ENCODE data around the gene MAPKAP1. TPM values are rescaled to one million over a fixed set of nuclear protein-coding genes. Genes with fewer than 3 reads are reported as not detected.

Gene MAPKAP1
- total RNA-seq, 2 experiments from 2014 or later = 54.8 to 57.4 TPM

DNA sequence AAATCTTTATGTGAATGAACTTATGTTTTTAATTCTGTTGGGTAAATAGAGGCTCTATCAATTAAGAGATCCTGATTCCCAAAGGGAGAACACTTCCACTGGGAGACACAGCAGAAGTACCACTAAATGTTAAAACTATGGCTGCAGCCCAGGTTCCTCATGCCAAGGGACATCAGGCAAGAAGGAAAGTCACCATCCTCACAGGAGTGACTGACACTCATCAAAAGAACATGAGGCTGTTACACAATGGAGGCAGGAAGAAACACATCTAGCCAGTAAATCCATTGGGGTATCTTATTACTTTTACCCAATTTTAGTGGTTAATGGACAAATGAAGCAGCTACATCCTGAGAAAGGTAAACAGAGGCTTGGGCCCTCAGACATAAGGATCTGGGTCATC is 94.4 kb downstream of the MAPKAP1 start:
- no peaks in the 10 kb centered on the region for H3K9me3 Mint-ChIP-seq
- no peak for DNase-seq
- no peak overlapping the region for H3K27ac Mint-ChIP-seq
- peaks cover 2% of the 10 kb centered on the region for H3K36me3 Mint-ChIP-seq (ENCODE audit: low read depth)
- no peak overlapping the region for H3K4me3 Mint-ChIP-seq
- CTCF ChIA-PET = no interaction called here
- peaks cover 35% of the 10 kb centered on the region for H3K4me1 Mint-ChIP-seq (ENCODE audit: low read depth)
- intact Hi-C loops (cut with micrococcal nuclease) = no loop called here
- H3K27me3 Mint-ChIP-seq (ENCODE audit: low read depth) = no peaks in the 10 kb centered on the region

DNA sequence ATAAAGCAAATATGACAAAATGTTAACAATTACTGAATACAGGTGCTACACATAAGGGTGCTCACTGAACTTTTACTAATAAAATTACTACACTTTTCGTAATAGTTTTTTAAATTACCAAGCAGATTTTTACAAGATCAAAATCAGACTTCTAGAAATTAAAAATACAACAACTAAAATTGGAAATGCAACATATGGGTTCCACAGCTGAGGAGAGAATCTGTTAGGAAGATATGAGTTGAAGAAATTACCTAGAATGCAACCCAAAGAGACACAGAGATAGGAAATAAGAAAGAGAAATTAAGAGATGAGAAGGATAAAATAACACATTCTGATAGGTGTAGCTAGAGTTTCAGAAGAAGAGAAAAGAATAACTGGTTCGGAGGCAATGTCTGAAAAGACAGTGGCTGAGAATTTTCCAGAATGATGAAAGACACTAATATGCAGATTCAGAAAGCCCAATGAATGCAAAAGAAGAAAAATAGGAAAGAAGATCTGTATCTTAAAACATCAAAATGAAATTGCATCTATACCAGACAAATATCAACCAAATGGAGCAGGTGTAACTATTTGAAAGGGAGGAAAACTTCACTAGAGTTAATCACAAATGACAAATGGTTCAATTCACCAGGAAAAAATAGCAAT is 95.8 kb downstream of the MAPKAP1 start:
- Mint-ChIP-seq H3K27me3 (ENCODE audit: low read depth) (no peaks in the 10 kb centered on the region), H3K36me3 (ENCODE audit: low read depth) (peaks cover 2% of the 10 kb centered on the region), H3K4me3 (no peak overlapping the region), H3K4me1 (ENCODE audit: low read depth) (peaks cover 34% of the 10 kb centered on the region), H3K9me3 (no peaks in the 10 kb centered on the region), H3K27ac (no peak overlapping the region)
- no peak for DNase-seq
- CTCF ChIA-PET = no interaction called here
- intact Hi-C loops (cut with micrococcal nuclease) = no loop called here

DNA sequence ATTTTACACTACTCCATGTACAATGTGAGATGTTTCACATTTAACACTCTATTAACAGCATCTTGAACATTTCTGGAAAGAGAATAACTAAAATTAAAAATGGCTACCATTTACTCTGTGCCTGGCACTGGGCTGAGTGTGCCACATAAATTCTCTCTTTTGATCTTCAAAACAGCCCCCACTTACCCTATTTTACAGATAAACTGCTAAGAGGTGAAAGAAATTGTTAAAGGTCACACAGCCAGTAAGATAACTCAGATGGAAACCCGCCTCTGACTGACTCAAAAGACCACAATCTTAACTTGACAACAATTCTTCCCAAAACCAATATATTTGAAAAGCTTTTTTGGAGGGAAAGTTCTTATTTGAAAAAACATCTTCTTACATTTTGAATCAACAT is 97.3 kb downstream of the MAPKAP1 start:
- Mint-ChIP-seq H3K4me1 (ENCODE audit: low read depth) (peaks cover 34% of the 10 kb centered on the region), H3K27me3 (ENCODE audit: low read depth) (no peaks in the 10 kb centered on the region), H3K27ac (peak overlapping the region; percentile 21), H3K4me3 (no peak overlapping the region), H3K9me3 (no peaks in the 10 kb centered on the region), H3K36me3 (ENCODE audit: low read depth) (peaks cover 2% of the 10 kb centered on the region)
- intact Hi-C loops (cut with micrococcal nuclease) = no loop called here
- no peak for DNase-seq
- CTCF ChIA-PET = interaction anchor here (0.6 to 1.5 kb wide), 2 partner anchors 16 to 1634 kb away, joined by 3 to 4 read pairs; no protein-coding TSS in a partner anchor

DNA sequence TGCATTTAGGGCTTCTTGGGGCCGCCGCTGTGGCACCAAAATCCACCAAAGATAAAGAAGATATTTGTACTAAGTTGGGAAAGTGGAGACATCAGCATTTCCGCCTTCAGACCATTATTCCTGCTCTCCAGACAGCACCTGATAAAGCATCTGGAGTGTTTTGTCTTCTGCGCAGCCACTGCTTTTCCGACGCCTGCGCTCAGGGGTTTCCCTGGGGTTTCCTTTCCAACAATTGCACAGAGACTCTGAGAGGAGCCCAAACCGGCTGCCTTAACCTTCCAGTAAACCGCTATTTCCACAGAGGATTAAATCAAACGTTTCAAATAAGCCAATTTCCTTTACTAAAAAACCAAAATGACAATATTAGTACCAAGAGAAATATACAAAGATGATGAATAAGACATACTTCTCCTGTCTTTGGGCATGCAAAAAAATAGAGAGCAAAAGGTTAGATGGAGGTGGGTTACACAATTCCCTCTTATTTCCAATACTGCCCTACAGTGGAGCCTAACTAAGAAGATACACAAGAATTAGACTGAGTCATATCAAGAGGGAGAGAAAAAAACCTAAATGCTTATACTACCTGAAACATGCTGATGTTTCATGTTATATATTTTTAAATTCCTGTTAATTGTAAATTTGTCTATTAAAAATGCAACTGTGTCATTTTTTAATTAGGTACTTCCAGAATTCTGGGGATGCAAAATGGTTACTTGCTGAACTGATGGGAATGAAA is 98.4 kb downstream of the MAPKAP1 start:
- Mint-ChIP-seq H3K9me3 (no peaks in the 10 kb centered on the region), H3K36me3 (ENCODE audit: low read depth) (peaks cover 2% of the 10 kb centered on the region), H3K27me3 (ENCODE audit: low read depth) (no peaks in the 10 kb centered on the region), H3K4me3 (no peak overlapping the region), H3K27ac (no peak overlapping the region), H3K4me1 (ENCODE audit: low read depth) (peaks cover 34% of the 10 kb centered on the region)
- intact Hi-C loops (cut with micrococcal nuclease) = no loop called here
- DNase-seq = no peak
- CTCF ChIA-PET = no interaction called here

DNA sequence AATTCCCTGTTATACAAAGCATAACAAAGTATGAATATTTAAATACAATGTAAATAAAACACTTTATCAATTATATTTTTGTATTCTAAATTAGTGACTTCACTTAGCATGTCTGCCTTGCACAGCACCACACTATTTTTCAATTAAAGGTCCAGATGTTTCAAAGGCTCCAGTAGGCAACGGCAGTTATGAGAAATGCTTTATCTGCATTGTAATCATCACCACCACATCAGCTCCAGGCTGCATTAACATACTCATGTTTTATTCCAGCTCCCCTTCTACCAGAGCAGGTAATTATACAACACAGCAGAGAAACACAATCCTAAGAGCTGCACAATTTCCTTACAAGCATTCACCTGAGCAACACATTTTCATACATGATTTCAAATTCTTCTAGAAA is 102.8 kb downstream of the MAPKAP1 start:
- H3K27me3 Mint-ChIP-seq (ENCODE audit: low read depth) = no peaks in the 10 kb centered on the region
- no peaks in the 10 kb centered on the region for H3K9me3 Mint-ChIP-seq
- no peak overlapping the region for H3K4me3 Mint-ChIP-seq
- peaks cover 28% of the 10 kb centered on the region for H3K4me1 Mint-ChIP-seq (ENCODE audit: low read depth)
- peaks cover 1% of the 10 kb centered on the region for H3K36me3 Mint-ChIP-seq (ENCODE audit: low read depth)
- DNase-seq = no peak
- no peak overlapping the region for H3K27ac Mint-ChIP-seq
- intact Hi-C loops (cut with micrococcal nuclease) = no loop called here
- CTCF ChIA-PET = no interaction called here

DNA sequence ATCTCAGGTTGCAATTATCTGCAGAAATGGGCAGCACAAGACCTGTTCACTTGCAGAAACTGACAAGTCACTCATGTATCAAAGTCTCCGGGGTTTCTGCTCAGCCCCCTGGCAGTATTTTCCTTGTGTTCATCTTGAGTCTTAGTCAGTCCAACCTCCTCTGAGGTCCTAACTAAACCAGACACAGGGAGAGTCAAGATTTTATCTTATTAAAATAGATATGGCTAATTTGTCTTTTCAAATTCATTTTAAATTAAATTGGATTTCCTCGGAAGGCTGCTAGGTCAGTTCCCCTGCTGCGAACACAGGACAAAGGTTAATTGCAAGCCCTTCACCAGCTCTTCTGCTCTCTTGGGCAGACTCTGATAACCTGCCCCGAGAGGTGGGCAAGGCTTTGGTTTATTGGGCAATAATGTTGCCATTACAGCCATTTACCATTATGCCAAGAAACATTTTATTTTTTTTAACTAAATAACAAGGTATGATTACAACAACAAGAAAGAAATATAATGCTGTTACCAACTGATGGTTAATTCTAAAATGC is 103.5 kb downstream of the MAPKAP1 start:
- Mint-ChIP-seq H3K4me3 (no peak overlapping the region), H3K36me3 (ENCODE audit: low read depth) (peaks cover 1% of the 10 kb centered on the region), H3K27me3 (ENCODE audit: low read depth) (no peaks in the 10 kb centered on the region), H3K4me1 (ENCODE audit: low read depth) (peaks cover 23% of the 10 kb centered on the region), H3K27ac (no peak overlapping the region), H3K9me3 (no peaks in the 10 kb centered on the region)
- CTCF ChIA-PET = no interaction called here
- intact Hi-C loops (cut with micrococcal nuclease) = no loop called here
- DNase-seq = no peak

DNA sequence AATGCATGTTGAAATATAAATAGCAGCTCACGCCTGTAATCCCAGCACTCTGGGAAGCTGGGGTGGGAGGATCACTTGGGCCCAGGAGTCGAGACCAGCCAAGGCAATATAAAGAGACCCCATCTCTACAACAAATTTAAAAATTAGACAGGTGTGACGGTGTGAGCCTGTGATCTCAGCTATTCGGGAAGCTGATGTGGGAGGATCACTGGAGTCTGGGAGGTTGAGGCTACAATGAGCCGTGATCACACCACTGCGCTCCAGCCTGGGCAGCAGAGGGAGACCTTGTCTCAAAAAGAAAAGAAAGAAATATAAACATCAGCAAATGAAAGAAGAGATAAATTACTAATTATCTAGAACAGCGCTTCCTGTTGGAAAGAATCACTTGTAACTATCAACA is 105.0 kb downstream of the MAPKAP1 start:
- Mint-ChIP-seq H3K27ac (no peak overlapping the region), H3K27me3 (ENCODE audit: low read depth) (no peaks in the 10 kb centered on the region), H3K4me1 (ENCODE audit: low read depth) (peaks cover 19% of the 10 kb centered on the region), H3K36me3 (ENCODE audit: low read depth) (peaks cover 1% of the 10 kb centered on the region), H3K9me3 (no peaks in the 10 kb centered on the region), H3K4me3 (no peak overlapping the region)
- CTCF ChIA-PET = interaction anchor here (0.7 to 1.1 kb wide), 2 partner anchors 12 to 300 kb away, joined by 3 read pairs; no protein-coding TSS in a partner anchor
- DNase-seq = no peak
- intact Hi-C loops (cut with micrococcal nuclease) = no loop called here

DNA sequence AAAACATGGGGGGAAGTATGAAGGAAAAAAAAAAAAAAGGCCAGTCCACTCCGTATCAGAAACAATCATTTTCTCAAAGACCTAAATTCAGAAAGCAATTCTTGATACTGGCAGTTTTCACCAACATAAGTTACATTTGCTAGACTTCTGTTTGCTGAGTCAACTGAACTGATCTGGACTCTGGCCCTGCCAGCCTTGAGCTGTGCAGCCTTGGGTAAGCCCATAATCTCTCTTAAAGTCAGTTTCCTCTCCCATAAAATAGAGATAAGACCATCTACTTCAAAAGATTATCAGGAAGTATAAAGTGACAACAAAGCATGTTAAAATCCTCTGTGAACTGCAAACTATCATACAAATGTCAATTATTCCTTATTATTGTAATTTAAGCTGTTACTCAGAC is 106.8 kb downstream of the MAPKAP1 start:
- Mint-ChIP-seq H3K9me3 (no peaks in the 10 kb centered on the region), H3K27me3 (ENCODE audit: low read depth) (no peaks in the 10 kb centered on the region), H3K4me3 (no peak overlapping the region), H3K27ac (no peak overlapping the region), H3K4me1 (ENCODE audit: low read depth) (peaks cover 19% of the 10 kb centered on the region), H3K36me3 (ENCODE audit: low read depth) (peaks cover 8% of the 10 kb centered on the region)
- intact Hi-C loops (cut with micrococcal nuclease) = no loop called here
- DNase-seq = no peak
- CTCF ChIA-PET = no interaction called here

DNA sequence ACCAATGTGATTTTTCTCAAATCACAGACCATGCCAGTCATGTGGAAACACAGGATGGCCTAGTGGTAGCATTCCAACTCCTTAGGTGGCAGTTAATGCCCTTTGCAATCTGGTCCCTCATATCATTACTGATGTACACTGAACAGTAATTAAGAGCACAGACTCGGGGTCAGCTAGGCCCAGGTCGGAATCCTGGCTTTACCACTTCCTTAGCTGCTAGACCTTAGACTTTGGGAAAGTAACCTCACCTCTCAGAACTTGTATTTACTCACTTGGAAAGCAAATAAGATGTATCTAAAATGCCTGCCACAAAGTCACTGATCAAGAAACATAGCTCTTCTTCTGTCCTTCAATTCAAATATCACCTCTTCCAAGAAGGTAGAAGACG is 112.8 kb downstream of the MAPKAP1 start:
- Mint-ChIP-seq H3K9me3 (no peaks in the 10 kb centered on the region), H3K27ac (no peak overlapping the region)
- CTCF ChIA-PET = interaction anchor here (0.6 to 1.7 kb wide), 2 partner anchors 11 to 1309 kb away, joined by 3 to 4 read pairs; no protein-coding TSS in a partner anchor

DNA sequence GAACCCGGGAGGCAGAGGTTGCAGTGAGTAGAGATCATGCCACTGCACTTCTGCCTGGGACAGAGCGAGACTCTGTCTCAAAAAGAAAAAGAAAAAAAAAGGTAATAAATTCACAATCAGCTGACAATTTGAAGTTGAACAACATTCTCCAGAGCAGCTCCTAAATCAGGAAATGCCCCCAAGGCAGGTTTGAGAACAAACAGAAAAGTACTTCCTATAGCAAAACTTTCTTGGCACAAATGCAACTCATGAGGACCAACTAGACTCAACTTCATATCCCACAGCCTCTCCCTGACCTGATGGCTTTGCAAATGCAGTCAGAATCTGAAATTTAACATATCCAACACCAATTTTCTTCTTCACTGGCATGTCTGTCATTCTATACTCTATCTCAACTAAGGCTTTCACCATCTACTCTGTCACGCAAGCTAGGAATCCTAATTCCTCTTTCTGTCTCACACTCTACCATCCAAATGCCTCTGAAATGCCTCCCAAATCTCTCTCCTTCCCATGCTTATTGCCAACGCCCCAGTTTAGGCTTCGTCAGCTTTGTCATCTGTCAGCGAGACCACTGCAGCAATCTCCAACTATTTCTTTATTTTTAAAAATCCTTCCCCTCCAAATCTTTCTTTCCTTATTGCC is 113.3 kb downstream of the MAPKAP1 start:
- intact Hi-C loops (cut with micrococcal nuclease) = no loop called here
- H3K27ac Mint-ChIP-seq = no peak overlapping the region

More for the DNA sequence above, 112.8 kb downstream of the MAPKAP1 start:
- DNase-seq = no peak
- H3K4me3 Mint-ChIP-seq = no peak overlapping the region
- no peaks in the 10 kb centered on the region for H3K27me3 Mint-ChIP-seq (ENCODE audit: low read depth)
- H3K36me3 Mint-ChIP-seq (ENCODE audit: low read depth) = peaks cover 9% of the 10 kb centered on the region
- intact Hi-C loops (cut with micrococcal nuclease) = no loop called here
- H3K4me1 Mint-ChIP-seq (ENCODE audit: low read depth) = peaks cover 21% of the 10 kb centered on the region

DNA sequence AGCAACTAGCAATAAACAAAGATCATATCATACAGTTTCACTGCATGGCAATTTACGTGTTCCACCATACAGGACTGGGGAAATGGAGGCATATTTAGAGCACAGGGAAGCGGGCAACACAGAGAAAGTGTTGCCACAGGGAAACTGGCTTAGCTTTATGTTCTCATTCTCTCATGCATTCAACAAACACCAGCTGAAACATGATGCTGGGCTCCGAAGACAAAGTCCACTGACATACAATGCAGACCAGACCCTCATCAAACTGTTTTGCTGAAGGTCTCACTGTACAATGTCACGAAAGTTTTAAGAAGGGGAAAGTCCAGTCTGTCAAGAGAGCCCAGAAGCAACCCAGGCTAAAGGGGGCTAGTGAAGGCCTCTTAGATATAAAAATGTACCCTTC is 115.1 kb downstream of the MAPKAP1 start:
- Mint-ChIP-seq H3K27ac (no peak overlapping the region), H3K9me3 (no peaks in the 10 kb centered on the region), H3K36me3 (ENCODE audit: low read depth) (peaks cover 9% of the 10 kb centered on the region), H3K27me3 (ENCODE audit: low read depth) (no peaks in the 10 kb centered on the region), H3K4me1 (ENCODE audit: low read depth) (peaks cover 29% of the 10 kb centered on the region), H3K4me3 (no peak overlapping the region)
- intact Hi-C loops (cut with micrococcal nuclease) = no loop called here
- CTCF ChIA-PET = no interaction called here
- DNase-seq = no peak

More for the DNA sequence above, 113.3 kb downstream of the MAPKAP1 start:
- CTCF ChIA-PET = interaction anchor here (0.6 to 1.7 kb wide), 3 partner anchors 12 to 1310 kb away, joined by 3 to 4 read pairs (median 3); no protein-coding TSS in a partner anchor
- peaks cover 21% of the 10 kb centered on the region for H3K4me1 Mint-ChIP-seq (ENCODE audit: low read depth)
- no peaks in the 10 kb centered on the region for H3K27me3 Mint-ChIP-seq (ENCODE audit: low read depth)
- no peak overlapping the region for H3K4me3 Mint-ChIP-seq
- peaks cover 9% of the 10 kb centered on the region for H3K36me3 Mint-ChIP-seq (ENCODE audit: low read depth)
- no peak for DNase-seq
- no peaks in the 10 kb centered on the region for H3K9me3 Mint-ChIP-seq

DNA sequence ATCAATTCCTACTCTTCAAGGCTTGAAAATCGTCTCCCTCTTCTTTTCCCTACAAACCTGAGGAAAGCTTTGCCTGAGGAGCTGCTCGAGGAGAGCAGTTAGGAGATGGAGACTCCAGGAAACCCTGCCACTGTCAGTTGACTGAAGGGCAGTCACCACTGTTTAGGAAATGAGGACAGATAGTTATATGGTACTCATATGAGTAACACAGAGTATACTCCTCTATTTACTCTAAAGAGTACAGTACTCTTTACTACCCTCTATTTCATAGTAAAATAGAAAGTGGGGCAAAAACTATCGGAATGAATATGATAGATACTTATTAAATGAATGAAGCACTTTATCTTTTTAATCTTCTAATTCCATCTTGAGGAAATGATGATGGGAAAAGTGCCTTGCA is 115.8 kb downstream of the MAPKAP1 start:
- no peak for DNase-seq
- no peaks in the 10 kb centered on the region for H3K27me3 Mint-ChIP-seq (ENCODE audit: low read depth)
- H3K9me3 Mint-ChIP-seq = no peaks in the 10 kb centered on the region
- no peak overlapping the region for H3K27ac Mint-ChIP-seq
- H3K36me3 Mint-ChIP-seq (ENCODE audit: low read depth) = peaks cover 9% of the 10 kb centered on the region
- H3K4me1 Mint-ChIP-seq (ENCODE audit: low read depth) = peaks cover 33% of the 10 kb centered on the region
- no peak overlapping the region for H3K4me3 Mint-ChIP-seq
- CTCF ChIA-PET = no interaction called here
- intact Hi-C loops (cut with micrococcal nuclease) = no loop called here

All from activated naive CD4-positive, alpha-beta T cell treated with anti-CD3 and anti-CD28 coated beads for 36 hours (primary cell).